Neutrophil (primary cell): Measurements from ENCODE around the gene HOXD10.

Experiments
- H3K27ac ChIP-seq: fragments of 200-600 bp; sonication (generic); 2 replicates; pipeline ENCODE4 v1.5.1; 2016; ENCODE audit warnings: mild to moderate bottlenecking, moderate library complexity
- H3K27me3 ChIP-seq: fragments of 200-600 bp; sonication (generic); 2 replicates; pipeline ENCODE4 v1.6.0; 2016; ENCODE audit warnings: mild to moderate bottlenecking
- H3K36me3 ChIP-seq: fragments of 200-600 bp; sonication (generic); 2 replicates; pipeline ENCODE4 v1.5.1; 2017
- H3K4me1 ChIP-seq, 2 experiments: fragments of 200-600 bp in 1 of 2; sonication (generic) in 1 of 2; 1 replicate in 1 of 2; 2 replicates in 1 of 2; pipeline versions ENCODE4 v1.5.1 to v1.6.1; 2013 to 2016; ENCODE audit warnings: low read depth in 1 of 2, low read length in 1 of 2, mild to moderate bottlenecking in 1 of 2, moderate library complexity in 1 of 2; ENCODE audit not compliant: control insufficient read depth in 1 of 2, insufficient read depth in 1 of 2
- H3K4me3 ChIP-seq, 2 experiments: fragments of 200-600 bp in 1 of 2; sonication (generic) in 1 of 2; 1 replicate in 1 of 2; 2 replicates in 1 of 2; pipeline ENCODE4 v1.5.1; 2013 to 2016; ENCODE audit warnings: low read depth in 1 of 2, low read length in 1 of 2, mild to moderate bottlenecking in 1 of 2, moderate library complexity in 1 of 2
- H3K9me3 ChIP-seq: fragments of 200-600 bp; sonication (generic); 2 replicates; pipeline ENCODE4 v1.5.1; 2016
- CTCF ChIP-seq: fragments of 200-600 bp; sonication (generic); IDR thresholded peaks from 2 replicates; pipeline ENCODE4 v1.5.1; 2016; ENCODE audit warnings: antibody characterized with exemption

HOXD10 gene

GRCh38 chr2:176146101-176146500, 29.5 kb downstream of the HOXD10 start:
- Histone ChIP-seq H3K4me1 (no peaks in the 10 kb centered on the region), H3K36me3 (no peaks in the 10 kb centered on the region), H3K27ac (no peak overlapping the region), H3K9me3 (no peaks in the 10 kb centered on the region), H3K27me3 (peaks cover 100% of the 10 kb centered on the region), H3K4me3 (no peak overlapping the region)
- no peak for TF ChIP-seq CTCF

- no peaks in the 10 kb centered on the region for H3K9me3 ChIP-seq
- no peak overlapping the region for H3K4me3 ChIP-seq
- no peaks in the 10 kb centered on the region for H3K4me1 ChIP-seq
- peaks cover 100% of the 10 kb centered on the region for H3K27me3 ChIP-seq
- no peak overlapping the region for H3K27ac ChIP-seq
- no peak for TF ChIP-seq CTCF
- H3K36me3 ChIP-seq: no peaks in the 10 kb centered on the region
Measured at GRCh38 chr2:176146645-176147044, 30.1 kb downstream of the HOXD10 start.

GRCh38 chr2:176147210-176147799, 30.7 kb downstream of the HOXD10 start:
- Histone ChIP-seq H3K4me1 (no peaks in the 10 kb centered on the region), H3K9me3 (no peaks in the 10 kb centered on the region), H3K4me3 (no peak overlapping the region), H3K27me3 (peaks cover 100% of the 10 kb centered on the region), H3K27ac (no peak overlapping the region), H3K36me3 (no peaks in the 10 kb centered on the region)
- no peak for TF ChIP-seq CTCF

GRCh38 chr2:176147800-176148496, 31.4 kb downstream of the HOXD10 start:
- Histone ChIP-seq H3K27ac (no peak overlapping the region), H3K9me3 (no peaks in the 10 kb centered on the region), H3K27me3 (peaks cover 100% of the 10 kb centered on the region), H3K4me3 (no peak overlapping the region), H3K4me1 (no peaks in the 10 kb centered on the region), H3K36me3 (no peaks in the 10 kb centered on the region)
- TF ChIP-seq CTCF: no peak

- TF ChIP-seq CTCF: no peak
- Histone ChIP-seq H3K36me3 (no peaks in the 10 kb centered on the region), H3K9me3 (no peaks in the 10 kb centered on the region), H3K27ac (no peak overlapping the region), H3K4me3 (no peak overlapping the region), H3K4me1 (no peaks in the 10 kb centered on the region), H3K27me3 (peaks cover 100% of the 10 kb centered on the region)
Measured at GRCh38 chr2:176148751-176149421, 32.3 kb downstream of the HOXD10 start.
